Endothelial cell of umbilical vein (primary cell): Measurements from ENCODE around the gene LRRC27. TPM values are rescaled to one million over a fixed set of nuclear protein-coding genes. Genes with fewer than 3 reads are reported as not detected.

ENCODE experiments used
- BruUV-seq: library from RNA; stranded (reverse); fragments of 400-500 nt; replicated peaks from 2 replicates; lab custom pipeline; 2021; lab: Mats Ljungman, UMichigan
- CTCF ChIA-PET: fragments of 300-600, 350-600 bp; sonication (Branson Sonifier 250); formaldehyde crosslinking; loops from one replicate; lab custom pipeline; 2021; ENCODE audit warnings: antibody characterized with exemption, inconsistent platforms; lab: Charles Lee
- POLR2A ChIA-PET: fragments of 300-600, 350-600 bp; sonication (Branson Sonifier 250); formaldehyde crosslinking; loops from one replicate; lab custom pipeline; 2021; ENCODE audit warnings: antibody characterized with exemption, inconsistent platforms; lab: Charles Lee
- DNase-seq: peaks from one replicate; pipeline ENCODE4 v3.0.0-alpha.2; 2011; ENCODE audit warnings: low read depth, low spot score
- FAIRE-seq: peaks from 2 replicates; lab custom pipeline; 2011; peaks lifted over from hg19 to GRCh38; lab: Jason Lieb, UNC
- H2AFZ ChIP-seq: 2 replicates; pipeline ENCODE4 v1.6.0; 2012; ENCODE audit warnings: low read depth, low read length, control low read depth, inconsistent platforms
- H3K27ac ChIP-seq: 2 replicates; pipeline ENCODE4 v1.5.1; 2011; ENCODE audit warnings: low read depth, mild to moderate bottlenecking, control low read depth, low read length, moderate library complexity; ENCODE audit not compliant: insufficient read depth
- H3K27me3 ChIP-seq, 2 experiments: 2 replicates each; pipeline versions ENCODE4 v1.6.0 to v1.6.1; 2011; ENCODE audit warnings: low read length in 2 of 2, mixed read lengths in 1 of 2; ENCODE audit not compliant: control insufficient read depth in 2 of 2, insufficient read depth in 2 of 2
- H3K36me3 ChIP-seq, 2 experiments: 2 replicates in 1 of 2; 3 replicates in 1 of 2; pipeline ENCODE4 v1.5.1; 2011; ENCODE audit warnings: low read length in 2 of 2, mild to moderate bottlenecking in 1 of 2, moderate library complexity in 1 of 2; ENCODE audit not compliant: control insufficient read depth in 2 of 2, insufficient read depth in 2 of 2; ENCODE audit errors: extremely low read depth in 1 of 2
- H3K4me1 ChIP-seq: 3 replicates; pipeline ENCODE4 v1.5.1; 2011; ENCODE audit warnings: mild to moderate bottlenecking, low read length; ENCODE audit not compliant: control insufficient read depth, insufficient read depth; ENCODE audit errors: extremely low read depth
- H3K4me2 ChIP-seq: 2 replicates; pipeline ENCODE4 v1.6.1; 2011; ENCODE audit warnings: low read length, control low read depth, mixed read lengths; ENCODE audit not compliant: insufficient read depth
- H3K4me3 ChIP-seq, 3 experiments: fragments of 200-600 bp in 1 of 3; sonication (generic), shearing (Covaris generic) in 1 of 3; replicated peaks in 1 of 3; 2 replicates each; pipeline ENCODE4 v1.5.1; 2011 to 2016; ENCODE audit warnings: control low read depth in 3 of 3, low read length in 3 of 3, mild to moderate bottlenecking in 2 of 3, inconsistent platforms in 1 of 3, low read depth in 1 of 3, moderate library complexity in 1 of 3; ENCODE audit not compliant: insufficient read depth in 1 of 3
- H3K79me2 ChIP-seq: 2 replicates; pipeline ENCODE4 v1.6.0; 2012; ENCODE audit warnings: low read length, inconsistent platforms; ENCODE audit not compliant: control insufficient read depth, insufficient read depth
- H3K9ac ChIP-seq: replicated peaks from 2 replicates; pipeline ENCODE3; 2011; ENCODE audit warnings: low read length, control low read depth; ENCODE audit not compliant: insufficient read depth; ENCODE audit errors: extremely low read depth
- H3K9me1 ChIP-seq: replicated peaks from 3 replicates; pipeline ENCODE4 v1.6.0; 2011; ENCODE audit warnings: mild to moderate bottlenecking, low read length; ENCODE audit not compliant: control insufficient read depth, insufficient read depth; ENCODE audit errors: extremely low read depth
- H3K9me3 ChIP-seq: replicated peaks from 2 replicates; pipeline ENCODE4 v1.5.1; 2012; ENCODE audit warnings: low read length, inconsistent platforms; ENCODE audit not compliant: control insufficient read depth, insufficient read depth
- H4K20me1 ChIP-seq: replicated peaks from 2 replicates; pipeline ENCODE3; 2011; ENCODE audit warnings: mild to moderate bottlenecking, low read length; ENCODE audit not compliant: control insufficient read depth, insufficient read depth; ENCODE audit errors: extremely low read depth
- EZH2 ChIP-seq: IDR thresholded peaks from 2 replicates; pipeline ENCODE4 v1.6.1; 2012; ENCODE audit warnings: borderline replicate concordance, low read depth, mild to moderate bottlenecking, moderate library complexity, low read length, inconsistent platforms; ENCODE audit not compliant: severe bottlenecking
- FOS ChIP-seq: IDR thresholded peaks from 2 replicates; pipeline ENCODE4 v1.6.1; 2011; ENCODE audit warnings: mild to moderate bottlenecking, low read length, moderate library complexity, borderline replicate concordance; ENCODE audit not compliant: insufficient read depth
- GATA2 ChIP-seq: IDR thresholded peaks from 2 replicates; pipeline ENCODE4 v1.7.0; 2011; ENCODE audit warnings: low read depth, mild to moderate bottlenecking, moderate library complexity, mixed read lengths, low read length; ENCODE audit not compliant: insufficient read length, insufficient read depth
- JUN ChIP-seq: IDR thresholded peaks from 2 replicates; pipeline ENCODE4 v1.6.1; 2011; ENCODE audit warnings: borderline replicate concordance, low read depth; ENCODE audit not compliant: insufficient read length, insufficient read depth
- MYC ChIP-seq: IDR thresholded peaks from one replicate; pipeline ENCODE4 v1.6.1; 2011; ENCODE audit warnings: mild to moderate bottlenecking, low read depth, low read length
- POLR2A ChIP-seq: IDR thresholded peaks from 2 replicates; pipeline ENCODE4 v1.6.1; 2012; ENCODE audit warnings: low read depth, mild to moderate bottlenecking, control low read depth, low read length
- POLR2AphosphoS5 ChIP-seq: IDR thresholded peaks from 2 replicates; pipeline ENCODE4 v1.6.1; 2012; ENCODE audit warnings: low read depth, mild to moderate bottlenecking, control low read depth, low read length, moderate library complexity; ENCODE audit not compliant: insufficient read depth
- dilution Hi-C: fragments of 300-500 bp; cut with MboI; formaldehyde crosslinking; loops from one replicate; pipeline ENCODE4 v1.15.0; 2019; ENCODE audit warnings: low sequenced_read_pairs; ENCODE audit not compliant: extremely low pct_ligation_motif_present
- intact Hi-C: fragments of 100-400 bp; cut with micrococcal nuclease; formaldehyde crosslinking; loops from one replicate; pipeline ENCODE4 v1.10.0; 2022
- polyA plus RNA-seq, 4 experiments: library from polyadenylated mRNA; depleted of rRNA in 3 of 4; stranded (reverse) in 3 of 4; unstranded in 1 of 4; fragments of >200 nt; gene quantifications; 2 replicates each; pipeline versions ENCODE4 v1.2.1 to v1.2.3, GENCODE V29; 2011 to 2012; ENCODE audit warnings: missing spikeins in 1 of 4
- total RNA-seq: library from RNA; stranded (reverse); gene quantifications from 2 replicates; pipeline ENCODE4 v1.2.3, GENCODE V29; 2021
- TF ChIP-seq, protein P1 (sequence below), 2 donors: IDR thresholded peaks; 1 replicate in 1 of 2; 2 replicates in 1 of 2; pipeline ENCODE4 v1.5.1; 2011; ENCODE audit warnings: low read length in 2 of 2, mild to moderate bottlenecking in 2 of 2, moderate library complexity in 2 of 2, control low read depth in 1 of 2, inconsistent platforms in 1 of 2, low read depth in 1 of 2; ENCODE audit not compliant: insufficient read depth in 1 of 2; ENCODE audit errors: extremely low read depth in 1 of 2
- TF ChIP-seq, protein P2 (sequence below): IDR thresholded peaks from 2 replicates; pipeline ENCODE4 v1.6.1; 2011; ENCODE audit not compliant: insufficient read depth, insufficient read length

LRRC27 gene
- total and polyA plus RNA-seq, 2 donors (not counting 3 experiments of a cell fraction or from before 2014, with no cell fraction given) = 8.3 to 13.6 TPM

DNA sequence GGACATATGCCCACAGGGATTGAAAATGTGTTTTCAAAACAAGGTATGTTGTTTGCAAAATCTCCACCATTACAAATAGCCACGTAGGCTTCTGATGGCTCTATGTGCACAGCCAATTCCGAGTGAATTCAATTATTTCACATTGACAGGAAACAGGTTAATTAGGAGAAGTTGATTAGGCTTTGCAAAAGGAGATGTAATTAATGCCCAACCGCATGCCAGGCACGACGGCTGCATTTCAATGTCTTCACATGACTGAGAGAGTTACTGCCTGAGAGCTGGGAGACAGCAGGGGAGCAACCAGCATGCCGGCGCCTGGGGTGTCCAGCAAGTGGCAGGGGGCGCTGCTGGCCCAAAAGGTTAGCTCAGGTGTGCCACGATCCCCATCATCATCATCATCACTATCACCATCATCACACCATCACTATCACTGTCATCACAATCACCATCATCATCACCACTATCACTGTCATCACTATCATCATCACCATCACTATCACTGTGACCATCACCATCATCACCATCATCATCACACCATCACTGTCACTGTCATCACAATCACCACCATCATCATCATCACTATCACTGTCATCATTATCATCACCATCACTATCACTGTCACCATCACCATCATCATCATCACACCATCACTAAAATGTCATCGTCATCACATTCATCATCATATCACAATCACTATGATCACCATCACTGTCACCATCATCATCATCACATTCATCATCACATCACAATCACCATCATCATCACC, 95.2 kb downstream of the LRRC27 start:
- FAIRE-seq (no peak), DNase-seq (no peak)
- H3K4me1 ChIP-seq = no peaks in the 10 kb centered on the region
- ChIA-PET CTCF (interaction anchor here (1.2 kb wide), 1 partner anchor 16 kb away, joined by 4 read pairs; no protein-coding TSS in a partner anchor), POLR2A (no interaction called here)
- H2AFZ ChIP-seq = no peak overlapping the region
- no TSS peak for BruUV-seq
- H3K27me3 ChIP-seq = no peaks in the 10 kb centered on the region
- no peaks in the 10 kb centered on the region for H3K36me3 ChIP-seq
- H3K9me1 ChIP-seq = no peaks in the 10 kb centered on the region
- H4K20me1 ChIP-seq = no peaks in the 10 kb centered on the region
- no peak overlapping the region for H3K27ac ChIP-seq
- intact Hi-C loops = no loop called here
- no peaks in the 10 kb centered on the region for H3K79me2 ChIP-seq
- TF ChIP-seq EZH2 (no peak), POLR2AphosphoS5 (no peak), JUN (no peak), MYC (no peak), POLR2A (no peak), GATA2 (no peak), FOS (no peak)
- TF ChIP-seq, protein P1, sequence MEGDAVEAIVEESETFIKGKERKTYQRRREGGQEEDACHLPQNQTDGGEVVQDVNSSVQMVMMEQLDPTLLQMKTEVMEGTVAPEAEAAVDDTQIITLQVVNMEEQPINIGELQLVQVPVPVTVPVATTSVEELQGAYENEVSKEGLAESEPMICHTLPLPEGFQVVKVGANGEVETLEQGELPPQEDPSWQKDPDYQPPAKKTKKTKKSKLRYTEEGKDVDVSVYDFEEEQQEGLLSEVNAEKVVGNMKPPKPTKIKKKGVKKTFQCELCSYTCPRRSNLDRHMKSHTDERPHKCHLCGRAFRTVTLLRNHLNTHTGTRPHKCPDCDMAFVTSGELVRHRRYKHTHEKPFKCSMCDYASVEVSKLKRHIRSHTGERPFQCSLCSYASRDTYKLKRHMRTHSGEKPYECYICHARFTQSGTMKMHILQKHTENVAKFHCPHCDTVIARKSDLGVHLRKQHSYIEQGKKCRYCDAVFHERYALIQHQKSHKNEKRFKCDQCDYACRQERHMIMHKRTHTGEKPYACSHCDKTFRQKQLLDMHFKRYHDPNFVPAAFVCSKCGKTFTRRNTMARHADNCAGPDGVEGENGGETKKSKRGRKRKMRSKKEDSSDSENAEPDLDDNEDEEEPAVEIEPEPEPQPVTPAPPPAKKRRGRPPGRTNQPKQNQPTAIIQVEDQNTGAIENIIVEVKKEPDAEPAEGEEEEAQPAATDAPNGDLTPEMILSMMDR (IDR thresholded peaks at IDR 0.05; ENCODE audit: extremely low read depth in 1 of 2, insufficient read depth in 1 of 2, low read depth in 1 of 2, low read length in 2 of 2) = no peak
- TF ChIP-seq, protein P2, sequence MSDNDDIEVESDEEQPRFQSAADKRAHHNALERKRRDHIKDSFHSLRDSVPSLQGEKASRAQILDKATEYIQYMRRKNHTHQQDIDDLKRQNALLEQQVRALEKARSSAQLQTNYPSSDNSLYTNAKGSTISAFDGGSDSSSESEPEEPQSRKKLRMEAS = no peak
- H3K9ac ChIP-seq = no peak overlapping the region
- H3K9me3 ChIP-seq = no peaks in the 10 kb centered on the region
- H3K4me3 ChIP-seq = no peak overlapping the region
- dilution Hi-C loops = no loop called here
- H3K4me2 ChIP-seq = no peak overlapping the region
